ENCODE measurements around the gene ITPK1. TPM values are rescaled to one million over a fixed set of nuclear protein-coding genes. Genes with fewer than 3 reads are reported as not detected.
A peak's percentile ranks its signal among the peaks of the same experiment; 100 is the strongest.

ITPK1 gene
- total RNA-seq, 1 donor from 2014 or later = 52.5 TPM

DNA sequence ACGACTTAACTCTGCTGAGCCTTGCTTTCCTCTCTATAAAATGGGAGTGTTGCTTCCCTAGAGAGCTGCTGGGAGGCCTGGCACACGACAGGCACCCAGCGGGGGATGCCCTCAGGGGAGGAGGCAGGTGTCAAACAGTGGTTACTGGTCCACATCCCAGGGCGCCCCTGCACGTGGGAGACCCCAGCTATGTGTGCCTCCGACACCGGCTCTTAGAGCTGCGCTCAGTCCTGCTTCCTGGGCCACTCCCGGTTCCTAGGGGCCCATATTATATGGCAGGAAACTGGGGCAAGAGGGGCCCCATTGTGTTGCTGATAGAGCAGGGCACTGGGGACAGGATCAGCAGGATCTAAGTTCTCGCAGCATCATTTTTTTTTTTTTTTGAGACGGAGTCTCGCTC, 145.5 kb downstream of the ITPK1 start:
- DNase-seq (ENCODE audit: low read depth) = no peak

DNA sequence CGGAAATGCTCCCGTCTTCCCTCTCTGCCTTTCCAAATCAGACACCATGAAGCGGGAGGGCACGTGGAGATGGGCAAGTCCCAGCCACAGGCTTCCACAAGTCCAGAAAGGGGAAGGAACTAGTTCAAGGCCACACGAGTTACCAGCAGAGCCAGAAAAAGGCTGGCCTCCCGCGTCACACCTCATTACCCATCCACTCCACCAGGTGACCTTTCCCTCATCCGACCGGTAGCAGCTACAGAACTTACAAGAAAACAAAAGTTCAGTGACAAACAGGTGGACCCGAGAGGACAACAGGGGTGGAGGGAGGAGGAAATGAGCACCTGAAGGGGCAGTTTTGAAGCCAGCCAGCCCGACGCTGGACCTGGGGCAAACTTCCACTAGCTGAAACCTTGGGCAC, 145.9 kb downstream of the ITPK1 start:
- DNase-seq (ENCODE audit: low read depth) = peak; percentile 74

DNA sequence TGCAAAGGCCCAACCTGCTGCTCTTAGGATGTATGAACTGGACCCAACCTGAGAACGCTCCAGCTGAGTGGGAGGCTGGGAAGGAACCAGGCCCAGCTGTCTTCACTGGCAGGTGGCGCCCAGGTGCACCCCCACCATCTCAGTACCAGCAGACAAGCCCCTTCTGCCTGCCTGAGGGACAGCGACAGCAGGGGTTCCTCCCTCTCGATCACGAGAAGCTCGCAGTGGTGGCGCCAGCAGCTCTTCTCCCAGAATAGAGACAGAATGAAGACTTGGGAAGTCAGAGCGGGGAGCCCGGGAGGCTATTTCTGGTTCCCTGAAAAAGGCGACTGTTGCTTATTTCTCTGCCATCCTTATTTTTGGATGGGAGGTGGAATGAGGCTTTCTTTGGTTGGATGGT, 146.3 kb downstream of the ITPK1 start:
- no peak for DNase-seq (ENCODE audit: low read depth)

DNA sequence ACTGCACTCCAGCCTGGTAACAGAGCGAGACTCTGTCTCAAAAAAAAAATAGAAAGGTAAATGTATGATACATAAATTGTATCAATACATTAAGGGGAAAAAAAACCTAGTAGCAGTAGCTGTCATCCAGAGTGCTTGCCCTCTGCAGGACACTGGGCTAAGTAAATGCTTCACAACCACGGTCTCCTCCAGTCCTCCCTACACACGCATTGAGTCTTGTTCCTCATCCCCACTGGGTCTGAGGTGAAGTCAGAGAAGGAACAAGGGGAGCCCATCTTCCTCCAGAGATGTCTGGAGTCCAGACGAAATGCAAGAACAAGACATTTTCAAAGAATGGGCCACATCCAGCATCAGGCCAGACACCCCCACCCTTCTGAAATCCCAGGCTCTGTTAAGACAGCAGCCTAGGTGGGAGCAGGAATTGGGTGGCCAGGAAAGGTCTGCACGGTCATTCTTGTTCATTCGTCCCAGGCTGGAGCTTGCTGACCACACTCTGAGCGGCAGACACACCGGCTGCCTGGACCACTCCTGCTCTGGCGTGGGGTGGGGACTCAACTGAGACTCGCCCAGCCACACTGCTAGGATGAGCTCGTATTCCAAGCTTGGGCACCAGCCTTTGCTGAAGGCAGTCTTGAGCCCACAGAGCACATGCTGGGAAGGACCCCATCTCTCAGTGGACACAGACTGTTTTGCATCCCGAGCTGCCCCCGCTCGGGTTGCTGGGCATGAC, 147.3 kb downstream of the ITPK1 start:
- no peak for DNase-seq (ENCODE audit: low read depth)

DNA sequence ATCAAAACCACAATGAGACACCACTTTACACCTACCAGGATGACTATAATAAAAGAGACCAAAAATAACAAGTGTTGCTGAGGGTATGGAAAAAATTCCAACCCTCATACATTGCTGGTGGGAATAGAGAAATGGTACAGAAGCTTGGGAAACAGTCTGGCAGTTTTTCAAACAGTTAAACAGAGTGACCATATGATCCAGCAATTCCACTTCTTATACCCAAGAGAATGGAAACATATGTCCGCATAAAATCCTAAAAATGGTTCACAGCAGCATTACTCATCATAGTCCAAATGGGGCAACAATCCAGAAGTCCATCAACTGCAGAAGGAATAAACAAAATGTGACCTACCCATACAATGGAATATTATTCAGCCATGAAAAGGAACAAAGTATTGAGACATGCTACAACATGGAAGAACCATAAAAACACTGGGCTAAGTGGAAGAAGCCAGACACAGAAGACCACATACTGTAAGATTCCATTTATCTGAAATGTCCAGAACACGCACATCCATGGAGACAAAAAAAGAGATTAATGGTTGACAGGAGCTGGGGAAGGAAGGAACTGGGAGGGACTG, 148.3 kb downstream of the ITPK1 start:
- no peak for DNase-seq (ENCODE audit: low read depth)

DNA sequence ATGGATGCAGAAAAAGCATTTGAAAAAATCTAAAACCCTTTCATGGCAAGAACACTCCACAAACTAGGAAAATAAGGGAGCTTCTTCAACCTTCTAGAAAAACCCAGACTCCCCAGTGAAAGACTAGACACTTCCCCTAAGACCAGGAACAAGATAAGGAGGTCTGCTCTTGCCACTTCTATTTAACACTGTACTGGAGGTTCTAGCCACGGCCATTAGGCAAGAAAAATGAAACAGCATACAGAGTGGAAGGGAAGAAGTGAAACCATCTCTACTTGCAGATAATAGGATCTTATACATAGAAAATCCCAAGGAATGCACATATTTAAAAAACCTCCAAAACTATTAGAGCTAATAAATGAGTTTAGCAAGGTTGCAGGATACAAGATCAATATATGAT, 150.4 kb downstream of the ITPK1 start:
- DNase-seq (ENCODE audit: low read depth) = no peak

DNA sequence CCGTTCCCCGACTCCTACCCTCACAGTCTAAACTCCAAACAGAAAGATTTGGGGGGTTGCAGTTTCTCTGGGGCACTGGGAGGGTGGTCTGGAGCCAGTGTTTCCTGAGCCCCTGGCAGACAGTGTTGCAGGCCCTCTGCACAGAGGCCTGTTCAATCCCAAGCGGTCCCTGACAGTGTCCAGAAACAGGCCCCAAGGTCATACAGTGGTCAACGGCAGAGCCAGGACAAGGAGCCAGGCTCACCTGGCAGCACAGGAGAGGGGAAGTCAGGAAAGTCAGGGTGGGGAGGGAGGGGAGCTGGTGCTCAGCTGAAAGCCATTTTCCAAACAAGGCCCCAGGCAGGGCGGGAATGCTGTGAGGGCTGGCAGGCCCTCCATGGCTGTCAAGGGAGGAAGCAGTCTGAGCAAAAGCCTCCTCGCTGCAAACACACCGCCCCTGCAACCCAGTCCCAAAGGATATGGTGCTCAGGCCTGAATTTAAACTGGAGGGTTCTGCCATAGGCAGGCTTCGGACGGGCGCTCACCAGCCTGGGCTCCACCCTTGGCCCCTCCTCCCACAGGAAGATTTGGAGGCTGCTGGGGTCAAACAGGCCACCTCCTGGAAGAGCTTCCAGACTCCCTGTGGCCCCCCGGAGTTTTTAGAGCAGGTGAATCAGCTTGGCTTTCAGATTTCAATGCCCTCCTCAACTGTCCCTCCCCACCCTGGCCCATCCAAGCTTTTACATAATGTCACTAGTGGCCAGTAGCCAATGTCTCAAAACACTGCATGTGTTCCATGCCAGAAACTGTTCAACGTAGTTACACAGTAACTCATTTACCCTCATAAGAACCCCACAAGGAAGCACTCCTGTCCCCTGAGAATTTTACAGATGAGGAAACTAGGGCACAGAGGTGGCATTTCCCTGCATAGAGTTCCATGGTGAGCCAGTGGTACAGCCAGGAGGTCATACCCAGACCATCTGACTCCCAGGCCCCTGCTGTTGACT, 151.3 kb downstream of the ITPK1 start:
- DNase-seq (ENCODE audit: low read depth) = peak; percentile 56

DNA sequence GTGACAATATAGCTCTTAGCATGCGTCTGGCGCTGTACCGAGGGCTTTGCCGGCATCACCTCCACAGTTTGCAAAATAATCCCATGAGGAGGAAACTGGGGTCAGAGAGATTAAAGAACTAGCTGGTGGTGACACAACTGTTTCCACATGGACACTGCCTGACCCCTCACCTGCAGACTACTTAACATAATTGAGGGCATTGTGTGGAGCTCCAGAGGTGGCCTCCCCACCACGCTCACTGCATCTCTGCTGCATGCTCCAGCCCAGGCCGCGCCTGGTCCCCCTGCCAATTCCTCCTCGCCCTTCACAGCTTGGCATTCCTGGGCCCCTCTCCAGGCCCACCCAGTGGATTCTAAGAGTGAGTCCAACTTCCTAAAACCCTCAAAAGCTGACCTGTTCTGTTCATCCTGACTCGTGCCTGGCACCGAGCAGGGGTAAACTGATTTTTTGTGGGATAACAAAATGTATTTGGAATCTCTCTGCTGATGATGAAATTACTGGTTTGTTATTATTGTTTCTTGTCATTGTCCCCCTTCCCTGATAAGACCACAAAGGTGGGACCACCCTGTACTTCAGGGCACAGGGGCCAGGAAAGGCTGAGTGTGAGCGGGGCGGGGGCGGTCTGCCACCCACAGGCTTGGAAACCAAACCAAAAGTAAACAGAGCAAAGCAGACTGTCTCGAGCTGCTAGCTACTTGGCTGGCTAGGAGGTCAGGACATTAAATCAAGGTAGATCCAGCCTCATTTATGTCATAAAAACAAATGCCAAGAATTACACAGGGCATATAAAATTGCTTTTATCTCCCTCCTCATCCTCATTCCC, 152.2 kb downstream of the ITPK1 start:
- peak; percentile 25 for DNase-seq (ENCODE audit: low read depth)

DNA sequence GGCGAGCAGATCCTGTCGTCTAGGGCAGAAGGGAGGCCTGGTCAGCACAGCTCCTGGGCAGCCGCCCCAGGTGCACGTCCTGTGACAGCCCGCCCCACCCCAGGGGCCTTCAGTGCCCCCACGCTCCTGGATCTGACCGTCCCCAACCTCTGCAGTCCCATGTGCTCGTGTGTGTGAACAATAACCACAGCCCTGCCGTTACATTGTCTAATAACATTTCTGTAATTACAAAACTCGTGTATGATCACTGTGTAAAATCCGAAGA, 153.0 kb downstream of the ITPK1 start:
- no peak for DNase-seq (ENCODE audit: low read depth)

DNA sequence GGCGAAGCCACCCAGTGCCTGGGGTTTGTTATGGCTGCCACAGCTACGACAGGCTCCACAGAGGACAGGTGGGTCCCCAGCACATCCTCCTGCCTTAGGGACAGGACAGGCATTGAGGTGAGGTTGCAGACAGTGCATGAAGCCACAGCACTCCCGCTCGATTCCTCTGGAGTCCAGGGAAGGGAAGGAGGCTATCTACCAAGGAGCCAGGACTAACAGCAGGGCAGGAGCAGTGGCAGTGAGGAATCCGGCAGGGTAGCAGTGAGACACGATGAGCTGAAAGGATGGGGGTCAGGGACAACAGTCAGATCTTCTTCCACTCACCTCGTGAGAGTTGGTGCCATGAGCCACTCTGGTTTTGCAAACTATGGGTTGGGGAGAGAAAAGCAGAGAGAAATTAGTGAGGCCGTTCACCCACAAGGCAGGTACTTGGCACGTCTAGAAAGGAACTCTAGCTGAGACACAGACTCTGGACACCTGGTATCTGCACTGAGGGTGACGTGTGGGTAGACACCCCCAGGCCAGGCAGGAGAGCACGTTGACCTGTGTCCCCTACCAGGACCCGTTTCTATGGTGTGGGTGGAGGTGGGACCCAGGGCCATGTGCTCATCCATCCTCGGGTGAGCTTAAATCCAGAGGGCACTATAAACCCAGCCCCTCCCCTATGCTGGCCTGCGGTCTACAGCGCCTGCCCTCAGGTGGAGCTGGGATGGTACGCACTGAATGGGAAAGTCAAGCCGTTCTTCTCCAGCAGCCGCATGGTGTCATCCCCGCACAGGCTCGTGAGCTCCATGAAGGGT, 153.5 kb downstream of the ITPK1 start:
- DNase-seq (ENCODE audit: low read depth) = no peak

DNA sequence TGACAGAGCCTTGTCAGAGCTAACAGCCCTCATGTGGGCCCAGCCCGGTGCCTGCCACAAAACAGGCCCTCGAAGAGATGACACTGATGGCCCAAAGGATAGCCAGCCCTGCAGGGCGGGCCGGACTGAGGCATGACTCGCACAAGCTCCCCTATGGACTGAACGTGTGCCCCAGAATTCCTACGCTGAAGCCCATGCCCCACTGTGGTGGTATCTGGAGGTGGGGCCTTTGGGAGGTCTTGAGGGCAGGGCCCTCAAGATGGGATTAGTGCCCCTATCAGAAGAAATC, 154.2 kb downstream of the ITPK1 start:
- no peak for DNase-seq (ENCODE audit: low read depth)

DNA sequence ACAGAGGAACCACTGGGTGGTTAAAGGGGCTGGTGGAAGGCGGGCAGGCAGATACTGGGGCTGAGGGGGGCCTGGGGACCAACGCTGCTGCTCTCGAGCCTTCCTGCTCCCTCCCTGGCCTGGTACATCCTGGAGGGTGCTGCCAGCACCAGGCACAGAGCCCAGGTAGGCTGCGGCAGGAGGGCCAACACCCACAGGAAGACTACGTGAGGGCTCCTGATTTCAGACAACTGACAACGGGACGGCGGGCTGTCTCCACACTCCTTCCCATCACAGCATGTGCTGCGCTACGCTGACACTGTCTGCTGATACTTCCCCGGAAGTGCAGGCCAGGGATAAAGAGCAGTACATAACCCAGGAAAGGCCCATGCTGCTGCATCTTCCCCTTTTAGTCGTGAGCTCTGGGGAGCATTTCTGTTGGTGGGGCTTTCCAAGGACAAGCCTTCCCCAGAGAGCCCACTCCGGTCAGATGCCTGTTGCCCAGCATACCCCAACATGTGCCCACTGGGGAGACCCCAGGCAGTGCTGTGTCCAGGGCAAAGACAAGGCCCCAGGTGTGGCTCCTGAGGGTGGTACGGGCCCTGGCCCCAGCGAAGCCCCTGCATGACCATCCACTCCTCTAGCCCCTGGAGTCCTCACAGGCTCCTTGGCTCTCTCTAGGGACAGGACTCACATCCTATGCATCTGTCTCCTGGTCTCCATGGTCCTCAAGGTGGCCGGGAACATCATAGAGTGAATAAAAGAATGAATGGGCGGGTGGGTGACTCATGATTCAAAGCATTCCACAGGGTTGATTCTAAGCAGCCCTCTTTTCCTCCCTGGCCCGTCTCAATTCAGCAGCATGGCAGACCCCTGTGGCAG, 154.8 kb downstream of the ITPK1 start:
- peak; percentile 38 for DNase-seq (ENCODE audit: low read depth)

DNA sequence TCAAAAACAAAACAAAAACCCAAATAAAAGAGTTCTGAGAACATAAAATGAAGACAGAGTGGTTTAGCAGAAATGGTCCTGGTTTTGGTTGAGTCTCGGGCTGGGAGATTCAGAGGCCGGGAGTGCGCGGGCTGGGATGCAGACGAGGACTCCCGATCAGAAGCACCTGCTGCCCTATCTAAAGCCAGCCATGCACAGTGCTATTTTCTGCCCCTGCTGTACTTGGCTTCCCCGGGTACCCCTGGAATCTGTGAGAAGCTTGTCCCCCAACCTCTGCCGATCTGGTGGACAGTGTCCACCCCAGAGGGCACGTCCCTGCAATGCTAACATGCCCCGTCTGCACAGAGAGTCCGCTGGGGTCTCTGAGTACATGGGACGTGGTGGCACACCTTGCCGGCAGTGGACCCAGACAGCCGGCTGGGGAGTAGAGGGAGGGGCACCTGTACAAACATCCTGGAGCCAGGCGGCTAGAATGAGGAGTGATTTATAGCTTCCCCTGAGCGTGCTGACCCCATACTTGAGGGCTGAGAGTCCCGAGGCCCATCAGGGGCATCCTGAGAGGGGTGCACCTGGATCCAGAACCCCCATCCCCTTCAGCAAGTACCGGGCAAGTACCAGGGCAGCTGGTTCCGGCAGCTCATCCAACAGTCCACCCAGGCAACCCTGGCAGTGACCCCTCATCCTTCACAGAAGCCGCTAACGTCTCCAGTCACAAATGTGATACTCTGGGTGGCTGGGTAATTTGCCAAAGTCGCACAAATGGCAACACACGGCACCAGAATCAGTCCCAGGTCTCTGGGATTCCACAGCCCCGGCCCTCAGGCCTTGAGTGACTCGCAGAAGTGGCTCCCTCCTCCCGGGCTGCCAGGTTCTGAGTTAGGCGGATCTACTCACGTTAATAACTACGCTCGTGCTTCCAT, 155.7 kb downstream of the ITPK1 start:
- no peak for DNase-seq (ENCODE audit: low read depth)

DNA sequence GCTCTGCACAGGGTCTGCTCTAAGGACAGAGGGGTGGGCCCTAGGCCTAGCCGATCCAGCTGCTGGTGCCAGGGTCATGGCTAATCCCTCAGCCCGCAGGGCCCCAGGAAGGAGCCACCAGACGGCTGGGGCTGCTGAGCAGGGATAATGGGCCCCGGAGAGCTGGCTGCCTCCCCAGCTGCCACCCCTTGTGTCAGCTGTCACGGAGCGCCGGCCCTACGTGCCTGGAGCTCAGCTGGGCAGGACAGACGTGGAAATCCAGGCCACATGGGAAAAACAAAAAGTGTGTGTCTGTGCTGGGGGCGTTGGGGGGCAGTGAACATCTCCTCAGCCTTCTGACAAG, 156.6 kb downstream of the ITPK1 start:
- DNase-seq (ENCODE audit: low read depth) = no peak

DNA sequence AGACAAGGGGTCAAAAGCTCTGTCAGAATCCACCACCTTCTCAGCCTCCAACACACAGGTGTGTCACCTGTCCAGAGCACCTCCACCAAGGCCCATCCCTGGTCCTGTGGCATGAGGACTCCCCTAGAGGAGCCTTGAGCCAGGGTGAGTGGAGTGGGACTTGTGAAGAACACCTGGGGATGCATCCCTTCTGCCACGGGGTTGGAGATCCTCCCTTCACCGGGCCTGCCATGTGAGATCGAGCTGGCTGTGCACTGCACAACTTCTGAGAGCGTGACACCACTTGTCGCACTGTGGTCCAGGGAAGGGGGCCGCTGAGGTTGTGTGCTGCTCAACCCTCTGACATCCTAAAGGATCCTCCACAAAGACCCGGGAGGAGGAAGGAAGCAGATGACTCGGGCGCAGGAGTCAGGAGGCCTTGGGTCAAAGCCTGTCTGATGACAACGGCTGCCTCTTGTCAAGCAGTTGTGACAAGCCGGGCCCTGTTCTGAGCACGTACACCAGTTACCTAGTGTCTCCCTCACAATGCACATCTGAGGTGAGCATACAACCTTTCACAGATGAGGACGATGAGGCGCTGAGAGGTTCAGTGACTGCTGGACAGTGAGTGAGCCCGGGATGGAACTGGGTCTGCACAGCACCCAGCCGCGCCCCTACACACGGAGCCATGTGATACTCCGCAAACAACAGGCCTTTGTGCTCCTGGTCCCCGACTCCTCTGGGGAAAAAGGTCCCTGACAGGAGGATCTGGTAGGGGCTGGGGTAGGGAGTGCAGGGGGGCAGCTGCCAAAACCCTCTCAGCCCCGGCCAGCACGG, 157.1 kb downstream of the ITPK1 start:
- DNase-seq (ENCODE audit: low read depth) = no peak

DNA sequence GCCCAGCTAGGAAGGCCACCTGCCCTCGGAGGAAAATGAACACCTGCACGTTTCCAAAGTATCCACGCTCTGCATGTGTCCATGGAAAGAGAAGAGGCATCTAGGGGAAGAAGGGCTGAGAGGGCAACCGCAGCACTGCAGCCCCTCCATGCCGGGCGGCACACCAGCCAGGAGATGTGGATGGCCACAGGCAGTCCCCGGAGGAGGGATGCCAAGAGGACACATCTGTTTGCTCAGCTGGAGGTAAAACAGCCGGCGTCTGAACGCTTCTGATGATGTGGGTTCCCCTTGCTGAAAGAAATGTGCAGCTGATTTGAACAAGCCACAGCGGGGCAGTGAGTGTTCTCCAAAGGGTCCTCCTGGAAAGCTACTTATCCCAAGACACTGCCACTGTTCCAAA, 158.8 kb downstream of the ITPK1 start:
- no peak for DNase-seq (ENCODE audit: low read depth)

DNA sequence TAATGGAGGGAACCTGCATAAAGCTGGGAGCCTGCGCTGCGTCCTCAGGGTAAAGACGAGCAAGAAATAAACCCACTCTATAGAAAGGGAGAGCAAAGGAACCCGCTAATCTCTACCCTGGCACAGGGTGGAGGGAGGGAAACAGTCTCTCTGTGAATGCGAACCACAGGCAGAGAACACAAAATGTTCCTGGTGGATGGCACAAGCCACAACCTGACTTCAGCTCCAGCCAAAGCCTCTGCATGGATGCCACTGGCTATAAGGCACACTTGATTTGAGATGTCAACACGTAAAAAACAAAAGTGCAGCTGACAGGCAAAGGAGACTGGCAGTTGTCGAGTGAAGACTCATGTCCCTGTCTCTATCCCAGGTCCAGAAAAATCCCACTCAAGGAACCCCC, 160.3 kb downstream of the ITPK1 start:
- DNase-seq (ENCODE audit: low read depth) = no peak

DNA sequence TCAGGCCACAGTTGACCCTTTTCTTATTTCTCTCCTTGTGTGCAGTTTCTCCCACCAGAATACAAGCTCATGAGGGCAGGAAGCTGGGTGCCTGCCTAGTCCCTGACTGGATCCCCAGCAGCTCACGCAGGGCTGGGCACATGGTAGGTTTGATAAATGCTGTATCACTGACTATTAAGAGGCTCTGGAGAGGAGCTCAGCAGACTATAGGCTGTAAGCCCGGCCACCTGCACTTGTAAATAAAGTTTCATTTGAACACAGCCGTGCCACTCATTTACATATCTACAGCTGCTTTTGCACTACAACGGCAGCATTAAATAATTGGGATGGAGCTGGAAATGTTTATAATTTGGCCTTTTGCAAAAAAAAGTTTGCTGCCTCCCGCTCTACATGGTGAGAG, 160.8 kb downstream of the ITPK1 start:
- DNase-seq (ENCODE audit: low read depth) = no peak

DNA sequence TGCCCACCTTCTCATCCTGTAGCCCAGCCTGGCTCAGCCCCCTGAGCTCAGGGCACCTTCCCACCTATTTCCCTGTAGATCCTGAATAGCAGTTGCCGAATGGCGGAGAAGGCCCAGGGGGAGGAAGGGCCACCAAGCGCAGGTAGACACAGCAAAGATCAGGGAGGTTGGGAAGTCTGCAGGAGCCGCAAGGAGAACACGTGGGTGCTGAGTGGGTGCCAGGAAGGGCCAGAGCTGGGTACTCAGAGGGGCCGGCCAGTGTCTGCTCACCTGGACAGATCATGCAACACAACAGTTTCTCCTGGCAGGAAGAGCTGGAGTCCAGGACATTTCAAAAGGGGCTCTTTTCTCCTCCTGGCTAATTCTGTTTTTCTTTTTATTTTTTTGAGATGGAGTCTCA, 162.2 kb downstream of the ITPK1 start:
- no peak for DNase-seq (ENCODE audit: low read depth)
